22Rv1 (cell line): Measurements from ENCODE around the gene COL7A1.

Experiments
- ZFX ChIP-seq: fragments of 450-650 bp; IDR thresholded peaks from 2 replicates; pipeline ENCODE4 v1.6.1; 2017; ENCODE audit warnings: antibody characterized with exemption, borderline replicate concordance
- TF ChIP-seq, protein P1 (sequence below): fragments of 450-650 bp; IDR thresholded peaks from 2 replicates; pipeline ENCODE4 v1.5.1; 2017; ENCODE audit warnings: mild to moderate bottlenecking

DNA sequence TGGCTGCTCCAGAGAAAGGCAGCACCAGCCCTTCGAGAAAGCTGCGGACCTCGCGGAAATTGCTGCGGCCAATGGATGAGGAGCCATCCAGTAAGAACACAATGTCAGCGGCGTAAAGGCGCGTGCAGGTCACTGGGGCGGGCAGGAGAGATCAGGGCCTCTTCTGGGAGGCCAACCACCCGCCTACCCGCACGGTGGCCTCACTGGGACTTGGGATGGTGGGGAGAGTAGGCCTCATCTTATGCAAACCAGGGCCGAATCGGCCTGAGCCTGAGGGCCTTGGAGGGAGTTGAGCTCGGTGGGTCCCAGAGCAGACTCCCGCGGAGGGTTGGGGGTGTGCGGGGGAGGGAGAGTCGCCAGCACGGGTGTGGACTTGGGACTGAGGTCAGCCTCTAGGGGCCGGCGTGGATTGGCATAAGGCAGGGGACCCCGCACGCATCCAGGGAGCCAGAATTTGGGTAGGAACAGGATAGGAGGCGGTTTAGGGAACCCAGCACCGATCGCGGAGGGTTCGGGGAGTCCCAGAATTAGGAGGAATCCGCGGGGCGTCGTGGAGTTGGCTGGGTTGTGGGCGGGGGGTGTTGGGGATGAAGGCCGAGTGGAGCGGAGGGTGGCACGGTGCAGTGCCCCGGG is 596 bp downstream of the COL7A1 start:
- TF ChIP-seq, protein P1, sequence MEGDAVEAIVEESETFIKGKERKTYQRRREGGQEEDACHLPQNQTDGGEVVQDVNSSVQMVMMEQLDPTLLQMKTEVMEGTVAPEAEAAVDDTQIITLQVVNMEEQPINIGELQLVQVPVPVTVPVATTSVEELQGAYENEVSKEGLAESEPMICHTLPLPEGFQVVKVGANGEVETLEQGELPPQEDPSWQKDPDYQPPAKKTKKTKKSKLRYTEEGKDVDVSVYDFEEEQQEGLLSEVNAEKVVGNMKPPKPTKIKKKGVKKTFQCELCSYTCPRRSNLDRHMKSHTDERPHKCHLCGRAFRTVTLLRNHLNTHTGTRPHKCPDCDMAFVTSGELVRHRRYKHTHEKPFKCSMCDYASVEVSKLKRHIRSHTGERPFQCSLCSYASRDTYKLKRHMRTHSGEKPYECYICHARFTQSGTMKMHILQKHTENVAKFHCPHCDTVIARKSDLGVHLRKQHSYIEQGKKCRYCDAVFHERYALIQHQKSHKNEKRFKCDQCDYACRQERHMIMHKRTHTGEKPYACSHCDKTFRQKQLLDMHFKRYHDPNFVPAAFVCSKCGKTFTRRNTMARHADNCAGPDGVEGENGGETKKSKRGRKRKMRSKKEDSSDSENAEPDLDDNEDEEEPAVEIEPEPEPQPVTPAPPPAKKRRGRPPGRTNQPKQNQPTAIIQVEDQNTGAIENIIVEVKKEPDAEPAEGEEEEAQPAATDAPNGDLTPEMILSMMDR: no peak
- TF ChIP-seq ZFX: no peak
